ENCODE data around the gene IP6K1.

The IP6K1 gene

GRCh38 chr3:49720855-49721595 lies 65.3 kb downstream of the IP6K1 start:
- in situ Hi-C loops (cut with MboI; ENCODE audit: low sequenced_read_pairs, unreplicated experiment), result no loop called here
- TF ChIP-seq, protein P1, sequence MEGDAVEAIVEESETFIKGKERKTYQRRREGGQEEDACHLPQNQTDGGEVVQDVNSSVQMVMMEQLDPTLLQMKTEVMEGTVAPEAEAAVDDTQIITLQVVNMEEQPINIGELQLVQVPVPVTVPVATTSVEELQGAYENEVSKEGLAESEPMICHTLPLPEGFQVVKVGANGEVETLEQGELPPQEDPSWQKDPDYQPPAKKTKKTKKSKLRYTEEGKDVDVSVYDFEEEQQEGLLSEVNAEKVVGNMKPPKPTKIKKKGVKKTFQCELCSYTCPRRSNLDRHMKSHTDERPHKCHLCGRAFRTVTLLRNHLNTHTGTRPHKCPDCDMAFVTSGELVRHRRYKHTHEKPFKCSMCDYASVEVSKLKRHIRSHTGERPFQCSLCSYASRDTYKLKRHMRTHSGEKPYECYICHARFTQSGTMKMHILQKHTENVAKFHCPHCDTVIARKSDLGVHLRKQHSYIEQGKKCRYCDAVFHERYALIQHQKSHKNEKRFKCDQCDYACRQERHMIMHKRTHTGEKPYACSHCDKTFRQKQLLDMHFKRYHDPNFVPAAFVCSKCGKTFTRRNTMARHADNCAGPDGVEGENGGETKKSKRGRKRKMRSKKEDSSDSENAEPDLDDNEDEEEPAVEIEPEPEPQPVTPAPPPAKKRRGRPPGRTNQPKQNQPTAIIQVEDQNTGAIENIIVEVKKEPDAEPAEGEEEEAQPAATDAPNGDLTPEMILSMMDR (IDR thresholded peaks at IDR 0.05; ENCODE audit: borderline replicate concordance, control extremely low read depth, extremely low read depth, insufficient read depth, missing control alignments), result no peak
- no peak for DNase-seq (ENCODE audit: low spot score)

DNA sequence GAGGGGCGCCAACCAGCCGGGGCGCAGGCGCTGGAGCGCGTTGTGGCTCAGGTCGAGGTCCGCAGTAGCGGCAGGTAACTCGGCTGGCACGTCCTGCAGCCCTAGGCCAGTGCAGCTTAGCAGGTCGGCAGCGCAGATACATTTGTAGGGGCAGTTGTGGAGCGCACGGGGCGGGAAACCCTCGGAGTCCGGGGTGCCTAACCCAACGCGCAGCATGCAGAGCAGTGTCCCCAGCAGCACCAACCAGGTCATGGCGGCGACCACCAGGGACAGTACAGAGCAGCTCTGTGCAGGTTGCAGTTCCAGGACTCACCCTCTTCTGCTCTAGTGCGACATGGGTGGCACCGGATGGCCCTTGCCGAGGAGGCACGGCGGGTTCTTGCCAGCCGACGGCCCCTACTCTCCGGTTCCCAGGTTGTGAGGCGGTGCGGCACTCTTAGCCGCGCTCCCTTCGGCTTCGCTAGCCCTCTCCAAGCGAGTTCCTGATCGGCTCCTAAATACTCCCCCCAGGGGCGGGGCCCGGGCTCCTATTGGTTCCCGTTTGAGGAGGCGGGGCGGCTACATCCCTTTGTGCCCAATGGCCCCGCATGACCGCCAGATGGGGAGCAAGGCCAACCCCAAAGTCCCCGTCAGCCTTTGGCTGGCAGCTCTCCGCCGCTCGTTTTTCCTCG lies 67.0 kb downstream of the IP6K1 start, which contains the start of gene AMIGO3:
Gene AMIGO3 (minus strand): TSS at position 471 of the 671 bp plus-strand sequence. CDS start 219 bp downstream, at position 252.
- in situ Hi-C loops (cut with MboI; ENCODE audit: low sequenced_read_pairs, unreplicated experiment), result no loop called here
- peak; percentile 98 for DNase-seq (ENCODE audit: low spot score)

DNA sequence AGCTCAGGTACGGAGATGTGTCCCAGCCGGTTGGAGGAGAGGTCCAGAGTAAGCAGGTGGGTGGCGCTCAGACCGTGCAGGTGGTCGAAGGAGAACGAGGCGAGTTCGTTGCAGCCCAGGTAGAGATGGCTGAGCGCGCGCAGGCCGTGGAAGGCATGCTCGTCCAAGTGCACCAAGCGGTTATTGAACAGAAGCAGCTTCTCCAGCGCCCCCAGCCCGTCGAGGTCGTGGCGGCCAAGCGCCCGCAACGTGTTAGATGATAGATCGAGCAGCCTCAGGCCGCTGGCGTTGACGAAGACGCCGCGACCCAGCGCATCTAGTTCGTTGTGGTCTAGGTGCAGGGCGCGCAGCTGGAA lies 67.5 kb downstream of the IP6K1 start:
- TF ChIP-seq, protein P1 (IDR thresholded peaks at IDR 0.05; ENCODE audit: borderline replicate concordance, control extremely low read depth, extremely low read depth, insufficient read depth, missing control alignments), result no peak
- in situ Hi-C loops (cut with MboI; ENCODE audit: low sequenced_read_pairs, unreplicated experiment), result no loop called here
- DNase-seq (ENCODE audit: low spot score), result no peak

More for the DNA sequence above, 67.0 kb downstream of the IP6K1 start, which contains the start of gene AMIGO3:
- TF ChIP-seq, protein P1 (IDR thresholded peaks at IDR 0.05; ENCODE audit: borderline replicate concordance, control extremely low read depth, extremely low read depth, insufficient read depth, missing control alignments), result no peak

- no peak for DNase-seq (ENCODE audit: low spot score)
- in situ Hi-C loops (cut with MboI; ENCODE audit: low sequenced_read_pairs, unreplicated experiment), result no loop called here
- TF ChIP-seq, protein P1 (IDR thresholded peaks at IDR 0.05; ENCODE audit: borderline replicate concordance, control extremely low read depth, extremely low read depth, insufficient read depth, missing control alignments), result no peak
Observed at GRCh38 chr3:49717959-49718857, 68.1 kb downstream of the IP6K1 start.

DNA sequence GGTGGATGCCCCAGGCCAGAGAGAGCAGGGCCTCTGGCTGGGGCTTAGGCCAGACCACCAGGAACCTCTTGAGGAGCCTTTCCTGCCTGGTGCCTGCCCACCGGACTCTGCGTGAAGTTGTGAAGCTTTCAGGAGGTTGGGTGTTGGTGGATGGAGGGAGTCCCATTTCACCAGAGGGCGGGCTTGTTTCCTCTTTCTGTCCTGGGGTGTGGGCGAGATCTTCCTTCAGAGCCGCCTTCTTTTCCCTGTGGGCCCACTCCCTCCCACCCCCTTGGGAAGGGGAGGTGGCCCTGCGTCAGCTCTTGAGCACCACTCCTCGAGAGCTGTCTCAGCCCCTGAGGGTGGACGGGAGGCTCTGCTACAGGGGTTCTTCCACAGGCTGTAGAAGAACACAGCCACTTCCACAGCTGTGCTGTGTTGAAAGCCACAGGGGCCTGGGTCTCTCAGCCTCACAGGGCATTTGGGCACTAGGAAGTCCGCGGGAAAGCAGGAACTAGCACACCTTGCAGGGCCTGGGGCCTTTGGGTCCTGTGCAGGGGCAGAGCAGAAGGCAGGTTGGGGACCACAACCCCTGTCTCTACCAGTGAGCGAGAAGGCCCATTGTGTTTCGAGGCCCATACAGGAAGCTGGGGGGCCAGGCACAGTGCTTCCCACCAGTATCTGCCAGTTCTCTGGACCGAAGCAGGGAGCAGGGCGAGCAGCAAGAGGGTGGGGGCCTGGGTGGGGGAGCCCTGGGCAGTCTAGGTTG lies 69.0 kb downstream of the IP6K1 start:
- TF ChIP-seq, protein P1 (IDR thresholded peaks at IDR 0.05; ENCODE audit: borderline replicate concordance, control extremely low read depth, extremely low read depth, insufficient read depth, missing control alignments), result no peak
- in situ Hi-C loops (cut with MboI; ENCODE audit: low sequenced_read_pairs, unreplicated experiment), result no loop called here
- no peak for DNase-seq (ENCODE audit: low spot score)
